ENCODE data around the gene GRID1.
"Not testable (repeated sequence)": the region's sequence is repeated elsewhere in the genome, so short reads cannot be mapped to it uniquely, and the experiment has no call there.

The GRID1 gene

DNA sequence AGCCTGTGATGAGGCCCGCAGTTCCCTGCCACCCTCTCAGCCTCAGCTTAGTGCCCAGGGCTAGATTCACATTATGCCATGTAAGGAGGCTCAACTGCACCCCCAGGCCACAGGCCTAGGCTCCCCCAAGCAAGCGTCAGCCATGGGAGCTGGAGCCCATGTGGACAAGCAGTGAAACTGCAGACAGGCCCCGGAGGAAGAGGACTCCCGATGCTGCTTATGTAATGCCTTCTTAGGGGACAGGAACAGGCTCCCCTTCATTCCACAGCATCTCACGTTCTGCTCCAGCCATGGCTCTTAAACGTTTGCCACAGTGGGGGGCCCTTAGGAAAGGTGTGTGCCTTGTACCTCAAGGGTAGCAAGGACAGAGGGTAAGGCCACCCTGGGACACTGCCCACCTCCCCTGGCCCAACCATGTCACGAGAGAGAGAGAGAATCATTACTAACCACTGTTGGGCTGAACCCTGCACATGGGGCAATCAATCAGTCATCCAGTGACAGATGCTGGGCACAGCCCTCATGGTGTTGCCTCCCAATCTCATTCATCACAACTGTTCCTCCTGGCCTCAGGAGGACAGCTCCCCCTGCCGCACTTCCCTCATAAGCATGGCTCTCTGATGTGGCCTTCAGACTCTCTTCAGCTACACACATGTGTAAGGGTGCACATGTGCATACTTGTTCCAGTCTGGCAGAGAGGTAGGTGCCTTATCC, 263.0 kb downstream of the GRID1 start:
- peak; percentile 35 for DNase-seq

DNA sequence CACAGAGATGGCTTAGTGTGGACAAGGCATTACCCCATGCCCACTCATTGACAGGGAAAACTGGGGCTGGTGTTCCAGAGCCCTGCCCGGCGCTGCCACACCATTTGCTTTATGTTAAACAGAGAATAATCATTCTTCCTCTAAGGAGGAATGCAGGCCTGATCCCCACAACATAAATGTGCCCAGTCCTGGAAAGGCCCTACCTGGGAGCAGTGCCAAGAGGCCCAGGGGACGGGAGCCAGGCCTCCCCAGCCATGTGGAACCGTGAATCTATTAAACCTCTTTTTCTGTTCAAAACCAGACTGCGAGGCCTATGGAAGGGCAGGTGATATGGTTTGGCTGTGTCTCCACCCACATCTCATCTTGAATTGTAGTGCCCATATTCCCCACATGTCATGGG, 264.1 kb downstream of the GRID1 start:
- DNase-seq: peak; percentile 17

DNA sequence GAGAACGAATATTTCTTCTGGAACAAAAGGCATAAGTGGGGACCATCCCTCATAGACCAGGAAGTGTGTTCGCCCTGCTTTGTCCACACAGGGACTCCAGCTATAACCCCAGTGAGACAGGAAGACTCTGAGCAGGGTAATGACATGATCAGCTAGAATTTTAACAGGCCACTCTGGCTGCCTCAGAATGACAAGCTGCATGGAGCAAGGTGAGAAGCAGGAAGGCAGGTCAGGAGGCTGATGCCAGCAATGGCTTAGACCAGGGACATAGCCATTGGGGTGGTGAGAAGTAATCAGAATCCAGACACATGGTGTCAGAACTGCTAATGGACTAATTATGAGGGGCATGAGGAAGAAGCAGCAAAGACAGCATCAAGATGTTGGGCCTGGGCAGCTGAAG, 264.6 kb downstream of the GRID1 start:
- DNase-seq: no peak

DNA sequence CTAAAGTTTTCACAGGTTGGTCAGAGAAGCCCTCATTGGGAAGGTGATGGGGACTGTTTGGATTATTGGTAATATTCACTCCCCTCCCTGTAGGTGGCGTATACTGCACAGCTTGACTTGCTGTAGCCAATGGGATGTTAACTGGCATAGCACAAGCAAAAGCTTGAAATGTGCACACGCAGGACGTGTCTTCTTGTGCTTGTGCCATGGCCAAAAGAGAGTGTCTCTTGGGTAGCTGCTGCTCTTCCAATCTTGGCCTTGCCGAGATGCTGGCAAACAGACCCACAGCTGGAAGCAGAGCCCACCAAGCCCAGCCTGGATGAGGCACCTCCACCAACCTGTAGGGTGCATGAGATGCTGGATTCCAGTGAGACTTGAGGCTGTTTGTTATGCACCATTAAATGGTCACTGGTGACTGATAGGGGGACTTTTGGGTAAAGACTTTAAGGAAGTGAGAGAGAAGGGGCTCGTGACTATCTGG, 266.0 kb downstream of the GRID1 start:
- DNase-seq: peak; percentile 21

DNA sequence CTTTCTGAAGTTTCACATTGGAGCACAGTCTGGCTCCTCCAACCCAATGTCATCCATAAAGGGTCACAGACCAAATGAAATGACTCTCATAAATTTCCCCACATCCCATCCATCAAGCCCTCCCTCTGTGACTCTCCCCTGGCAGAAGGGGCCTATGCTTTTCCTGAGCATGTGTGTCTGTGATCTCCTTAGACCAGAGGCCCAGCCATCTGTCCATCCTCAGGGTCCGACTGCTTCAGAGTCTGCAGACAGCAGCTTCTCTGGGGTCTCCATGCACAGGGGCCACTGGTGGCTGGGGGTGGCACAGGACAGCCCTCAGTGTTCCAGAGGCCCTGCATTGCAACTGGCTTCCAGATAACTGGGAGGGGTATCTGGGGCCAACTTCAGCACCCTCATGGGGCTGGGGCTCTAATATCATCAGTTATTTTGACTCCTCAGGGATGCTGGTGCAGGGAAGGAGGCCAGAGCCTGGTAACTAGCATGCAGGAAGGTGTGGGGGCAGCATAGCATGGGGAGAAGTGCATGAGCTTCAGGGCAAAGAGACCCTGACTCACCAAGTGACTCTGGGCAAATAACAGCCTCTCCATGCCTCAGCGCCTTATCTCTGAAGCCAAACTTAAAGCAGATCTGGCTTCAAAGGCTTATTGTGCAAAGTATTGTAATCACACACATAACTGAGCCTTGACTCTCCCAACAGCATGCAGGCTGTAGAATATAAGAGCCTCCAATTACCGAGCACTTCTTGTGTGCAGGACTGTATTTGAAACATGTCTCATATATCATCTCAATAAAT, 266.9 kb downstream of the GRID1 start:
- DNase-seq: peak; percentile 21

DNA sequence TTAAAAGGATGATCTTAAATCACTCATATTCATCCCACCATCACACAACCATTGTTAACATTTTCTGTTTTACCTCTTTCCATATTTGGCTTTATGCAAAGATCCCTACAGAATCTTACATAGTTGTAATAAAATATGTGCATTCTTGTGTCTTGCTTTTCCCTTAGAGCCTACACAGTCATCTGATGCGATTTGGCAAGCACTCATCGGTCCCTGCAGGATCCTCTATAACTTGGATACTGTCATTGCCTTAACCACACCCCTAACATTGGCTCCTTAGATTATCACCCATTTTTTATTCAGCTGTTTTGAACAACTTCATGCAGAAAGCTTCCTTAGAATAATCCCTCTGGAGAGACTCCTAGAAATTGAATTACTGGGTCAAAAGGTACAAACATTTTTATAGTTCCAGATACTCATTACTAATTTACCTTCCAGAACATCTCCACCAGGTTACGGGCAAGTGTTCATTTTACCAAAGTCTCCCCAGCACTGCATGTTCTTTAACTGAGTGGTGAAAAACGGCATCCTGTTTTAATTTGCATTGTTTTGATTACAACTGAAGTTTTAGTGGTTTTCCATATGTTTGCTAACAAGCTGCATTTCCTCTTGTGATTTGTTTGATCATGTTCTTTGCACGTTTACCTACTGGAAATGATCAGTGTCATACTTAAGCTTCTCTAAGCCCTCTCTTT, 268.3 kb downstream of the GRID1 start:
- DNase-seq: peak; percentile 34

DNA sequence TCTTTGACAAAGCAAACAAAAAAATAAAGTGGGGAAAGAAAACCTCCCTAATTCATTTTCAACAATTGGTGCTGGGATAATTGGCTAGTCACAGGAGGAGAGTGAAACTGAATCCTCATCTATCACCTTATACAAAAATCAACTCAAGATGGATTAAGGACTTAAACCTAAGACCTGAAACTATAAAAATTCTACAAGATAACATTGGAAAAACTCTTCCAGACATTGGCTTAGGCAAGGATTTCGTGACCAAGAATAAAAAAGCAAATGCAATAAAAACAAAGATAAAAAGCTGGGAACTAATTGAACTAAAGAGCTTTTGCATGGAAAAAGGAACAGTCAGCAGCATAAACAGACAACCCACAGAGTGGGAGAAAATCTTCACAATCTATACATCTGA, 271.5 kb downstream of the GRID1 start:
- DNase-seq: not testable (repeated sequence)

DNA sequence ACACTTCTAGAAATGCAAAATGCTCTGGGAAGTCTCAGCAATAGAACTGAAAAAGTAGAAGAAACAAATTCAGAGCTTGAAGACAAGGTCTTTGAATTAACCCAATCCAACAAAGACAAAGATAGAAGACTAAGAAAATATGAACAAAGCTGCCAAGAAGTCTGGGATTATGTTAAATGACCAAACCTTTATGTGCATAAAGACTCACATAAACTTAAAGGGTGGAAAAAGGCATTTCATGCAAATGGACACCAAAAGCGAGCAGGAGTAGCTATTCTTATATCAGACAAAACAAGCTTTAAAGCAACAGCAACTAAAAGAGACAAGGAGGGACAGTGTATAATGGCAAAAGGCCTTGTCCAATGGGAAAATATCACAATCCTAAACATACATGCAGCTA, 274.3 kb downstream of the GRID1 start:
- DNase-seq: not testable (repeated sequence)

DNA sequence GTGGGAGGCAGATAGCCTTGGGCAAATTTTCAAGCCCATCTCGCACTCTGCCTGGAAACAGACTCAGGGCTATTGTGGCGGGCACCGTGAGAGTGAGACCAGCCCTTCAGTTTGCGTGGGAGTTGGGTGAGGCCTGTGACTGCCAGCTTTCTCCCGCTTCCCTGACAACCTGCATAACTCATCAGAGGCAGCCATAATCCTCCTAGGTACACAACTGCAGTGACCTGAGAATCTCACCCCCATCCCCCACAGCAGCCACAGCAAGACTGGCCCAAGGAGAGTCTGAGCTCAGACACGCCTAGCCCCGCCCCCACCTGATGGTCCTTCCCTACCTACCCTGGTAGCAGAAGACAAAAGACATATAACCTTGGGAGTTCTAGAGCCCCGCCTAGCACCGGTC, 275.4 kb downstream of the GRID1 start:
- no peak for DNase-seq

DNA sequence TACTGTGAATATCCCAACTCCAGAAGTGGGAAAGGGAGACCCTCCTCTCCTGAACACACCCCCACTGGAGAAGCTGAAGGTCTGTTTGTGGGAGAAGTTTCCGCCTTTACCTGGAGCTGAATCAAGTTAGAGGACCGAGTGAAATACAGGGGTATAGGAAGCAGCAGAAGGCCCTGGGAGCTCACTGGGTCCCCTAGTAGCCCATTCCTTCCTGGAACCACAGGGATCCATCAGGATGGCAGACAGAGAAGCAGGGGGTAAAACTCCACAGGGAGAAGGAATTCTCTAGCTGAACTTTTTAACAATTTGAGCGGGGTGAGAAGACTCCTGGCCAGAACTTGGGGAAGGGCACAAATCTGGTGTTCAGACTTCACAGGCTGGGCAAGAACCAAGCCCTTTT, 275.8 kb downstream of the GRID1 start:
- DNase-seq: no peak

DNA sequence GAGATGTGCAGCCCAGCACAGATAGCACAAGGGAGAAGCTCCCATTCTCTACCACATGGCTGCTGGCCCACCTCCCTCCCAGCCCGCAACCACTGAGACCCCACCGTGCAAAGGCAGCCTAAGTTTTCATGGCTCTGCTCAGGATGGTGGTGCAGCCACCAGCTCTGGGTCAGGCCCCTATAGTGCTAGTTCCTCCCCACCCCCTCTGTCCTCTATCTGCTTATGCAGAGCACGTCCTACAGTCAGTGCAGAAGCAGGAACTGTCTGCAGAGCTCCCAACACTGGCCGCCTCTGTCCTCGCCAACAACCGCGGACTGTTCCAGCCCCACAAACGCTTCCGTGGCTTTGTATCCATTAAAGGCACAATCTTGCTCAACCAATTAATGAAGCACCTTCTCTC, 278.9 kb downstream of the GRID1 start:
- no peak for DNase-seq

DNA sequence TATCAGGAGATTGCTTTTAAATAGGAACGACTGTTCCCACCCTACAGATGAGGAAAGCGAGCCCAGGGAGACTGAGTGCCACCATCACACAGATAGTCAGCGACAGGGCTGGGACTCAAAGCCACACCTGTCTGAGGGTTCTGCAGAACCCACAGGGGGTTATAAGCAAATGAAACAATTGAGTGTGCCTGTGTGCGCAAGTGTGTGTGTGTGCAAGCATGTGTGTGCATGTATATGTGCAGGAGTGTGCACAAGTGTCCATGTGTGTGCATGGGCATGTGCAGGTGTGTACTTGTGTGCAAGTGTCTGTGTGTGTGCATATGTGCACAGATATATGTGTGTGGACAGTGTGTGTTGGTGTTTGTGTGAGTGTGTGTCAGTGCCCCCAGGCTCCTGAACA, 280.2 kb downstream of the GRID1 start:
- no peak for DNase-seq

DNA sequence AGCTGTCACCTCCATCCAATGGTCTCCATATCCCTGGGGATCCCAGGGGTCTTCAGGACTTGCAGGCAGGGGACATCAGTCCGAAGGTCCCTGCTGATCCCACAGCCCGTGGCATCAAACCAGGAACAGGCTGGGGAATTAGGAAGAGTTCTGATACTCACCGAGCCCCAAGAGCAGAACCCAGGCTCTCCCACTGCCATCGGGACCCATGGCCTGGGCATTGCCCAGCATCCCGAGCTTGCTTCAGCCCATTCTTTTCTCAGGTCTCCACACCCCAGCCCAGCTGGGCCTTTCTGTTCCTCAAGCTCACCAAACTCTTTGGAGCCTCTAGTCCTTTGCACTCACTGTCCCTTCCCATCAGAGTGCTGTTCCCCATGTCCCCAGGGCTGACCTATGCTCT, 280.9 kb downstream of the GRID1 start:
- DNase-seq: no peak

DNA sequence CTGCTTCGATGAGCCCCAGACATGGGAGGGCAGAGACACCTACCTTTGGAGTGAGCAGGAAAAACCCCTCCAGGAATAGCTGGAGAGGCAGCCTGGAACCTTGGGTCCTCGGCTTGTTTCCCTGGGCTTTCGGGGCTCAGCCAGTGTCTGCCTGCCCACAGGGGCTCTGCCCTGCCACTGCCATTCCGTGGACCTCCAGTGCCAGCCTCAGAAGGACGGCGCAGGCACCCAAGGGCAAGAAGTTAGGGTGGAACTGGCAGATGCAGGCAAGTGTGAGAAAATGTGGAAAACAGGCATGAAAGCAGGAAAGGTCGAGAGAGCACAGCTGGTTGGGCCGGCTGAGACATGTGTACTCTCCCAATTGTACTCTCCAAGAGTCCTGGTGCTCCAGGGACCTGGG, 281.5 kb downstream of the GRID1 start:
- DNase-seq: no peak

DNA sequence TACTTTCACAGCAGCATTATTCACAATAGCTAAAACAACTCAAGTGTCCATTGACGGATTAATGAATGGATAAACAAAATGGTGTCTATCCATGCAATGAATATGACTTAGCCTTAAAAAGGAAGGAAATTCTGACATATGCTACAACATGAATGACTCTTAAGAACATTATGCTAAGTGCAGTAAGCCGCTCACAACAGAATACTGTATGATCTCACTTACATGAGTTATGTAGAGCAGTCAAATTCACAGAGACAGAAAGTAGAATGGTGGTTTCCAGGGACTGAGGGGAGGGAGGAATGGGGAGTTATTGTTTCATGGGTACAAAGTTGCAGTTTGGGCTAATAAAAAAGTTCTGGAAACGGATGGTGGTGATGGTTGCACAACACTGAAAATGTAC, 282.0 kb downstream of the GRID1 start:
- DNase-seq: no peak

DNA sequence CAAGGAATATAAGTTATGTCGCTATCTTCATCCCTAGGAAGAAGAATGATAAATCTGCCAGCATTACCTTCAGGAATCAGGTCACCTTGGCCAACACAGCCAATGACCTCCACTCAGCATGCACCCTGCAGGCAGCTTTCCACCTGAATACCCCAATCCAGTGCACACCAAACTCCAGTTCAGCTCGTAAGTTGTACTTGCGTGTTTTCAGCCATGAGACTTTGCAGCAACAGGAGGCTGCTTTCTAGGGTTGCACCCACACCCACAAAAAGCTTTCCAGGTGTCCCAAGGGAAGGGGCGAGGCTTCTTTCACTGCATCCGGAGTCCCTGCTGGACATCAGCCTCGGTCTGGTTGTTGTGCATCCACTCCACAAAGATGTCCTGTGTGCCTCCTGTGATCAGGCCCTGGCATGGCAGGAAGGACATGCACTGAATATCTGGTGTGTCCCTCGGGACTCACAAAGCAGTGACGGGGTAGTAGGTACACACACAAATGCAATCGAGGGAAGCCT, 282.9 kb downstream of the GRID1 start:
- no peak for DNase-seq

DNA sequence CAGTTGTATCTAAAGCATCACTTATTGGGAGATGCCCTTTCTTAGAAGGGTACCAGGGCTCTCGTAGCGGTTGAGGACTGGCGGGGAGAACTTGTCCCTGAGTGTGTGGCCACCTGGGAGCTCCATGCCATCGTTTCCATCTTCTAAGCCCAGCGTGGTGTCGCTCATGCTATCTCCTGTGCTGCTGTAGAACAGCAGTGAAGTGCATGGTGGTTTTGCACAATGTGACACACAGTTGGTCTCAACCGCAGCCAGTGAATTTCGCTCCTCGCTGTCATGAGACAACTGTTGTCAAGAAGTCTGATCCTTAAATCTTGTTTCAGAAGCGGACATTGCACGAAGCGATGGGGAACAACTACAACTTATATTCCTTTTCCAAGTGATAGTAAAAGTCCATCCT, 283.4 kb downstream of the GRID1 start:
- DNase-seq: no peak

DNA sequence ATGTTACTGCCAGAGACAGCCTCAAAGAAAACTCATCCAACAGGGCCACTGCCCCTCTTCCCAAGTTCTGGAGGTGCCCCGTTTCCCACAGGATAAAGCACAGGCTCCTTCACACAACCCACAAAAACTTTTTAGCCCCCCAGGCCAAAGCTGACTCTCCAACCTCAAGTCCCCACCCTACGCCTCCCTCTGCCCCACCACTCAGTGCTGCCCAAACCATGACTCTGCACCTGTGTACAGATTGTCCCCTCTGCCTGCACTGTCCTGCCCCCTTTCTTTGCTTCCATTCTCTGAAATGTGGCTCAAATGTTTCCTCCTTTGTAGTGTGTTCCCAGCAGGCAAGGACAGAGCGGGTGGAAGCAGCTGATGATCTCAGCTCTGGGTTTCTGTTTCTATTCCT, 284.0 kb downstream of the GRID1 start:
- DNase-seq: no peak

DNA sequence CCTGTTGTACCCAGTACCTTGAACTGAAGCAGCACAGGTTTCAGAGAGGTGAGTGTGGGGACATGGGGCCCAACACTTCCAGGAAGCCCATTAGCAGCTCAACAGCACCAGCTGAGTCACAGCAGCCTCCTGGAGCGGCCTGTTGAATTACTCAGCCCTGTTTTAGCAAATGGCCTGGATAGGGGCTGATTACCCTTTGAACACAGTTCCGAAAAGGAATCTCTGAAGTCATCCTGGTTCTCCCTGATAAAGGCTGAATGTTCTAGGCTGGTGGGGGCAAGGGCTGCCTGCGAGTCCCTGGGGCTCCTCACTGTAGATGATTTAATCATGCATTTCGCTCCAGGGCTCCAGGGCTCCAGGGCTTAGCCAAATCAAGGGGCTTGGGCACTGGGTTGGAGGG, 287.5 kb downstream of the GRID1 start:
- no peak for DNase-seq

DNA sequence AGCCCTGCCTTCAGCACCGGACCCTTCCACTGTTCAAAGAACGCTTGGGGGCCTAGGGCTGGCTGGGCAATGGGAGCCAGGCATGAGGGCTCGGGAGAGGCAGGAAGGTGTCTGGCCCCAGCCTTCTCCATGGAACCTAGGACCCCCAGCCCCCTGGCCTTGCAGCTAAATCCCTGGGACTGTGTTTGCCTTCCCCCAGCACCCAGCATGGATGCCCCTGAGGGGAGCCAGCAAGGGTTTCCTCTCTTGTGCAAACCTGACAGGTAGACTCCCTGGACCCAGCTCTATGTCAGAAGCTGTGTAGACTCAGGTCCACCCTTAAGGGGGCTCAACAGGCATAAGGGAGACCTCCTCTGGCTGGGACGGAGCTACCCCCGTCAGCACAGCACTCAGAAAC, 288.0 kb downstream of the GRID1 start:
- no peak for DNase-seq

DNA sequence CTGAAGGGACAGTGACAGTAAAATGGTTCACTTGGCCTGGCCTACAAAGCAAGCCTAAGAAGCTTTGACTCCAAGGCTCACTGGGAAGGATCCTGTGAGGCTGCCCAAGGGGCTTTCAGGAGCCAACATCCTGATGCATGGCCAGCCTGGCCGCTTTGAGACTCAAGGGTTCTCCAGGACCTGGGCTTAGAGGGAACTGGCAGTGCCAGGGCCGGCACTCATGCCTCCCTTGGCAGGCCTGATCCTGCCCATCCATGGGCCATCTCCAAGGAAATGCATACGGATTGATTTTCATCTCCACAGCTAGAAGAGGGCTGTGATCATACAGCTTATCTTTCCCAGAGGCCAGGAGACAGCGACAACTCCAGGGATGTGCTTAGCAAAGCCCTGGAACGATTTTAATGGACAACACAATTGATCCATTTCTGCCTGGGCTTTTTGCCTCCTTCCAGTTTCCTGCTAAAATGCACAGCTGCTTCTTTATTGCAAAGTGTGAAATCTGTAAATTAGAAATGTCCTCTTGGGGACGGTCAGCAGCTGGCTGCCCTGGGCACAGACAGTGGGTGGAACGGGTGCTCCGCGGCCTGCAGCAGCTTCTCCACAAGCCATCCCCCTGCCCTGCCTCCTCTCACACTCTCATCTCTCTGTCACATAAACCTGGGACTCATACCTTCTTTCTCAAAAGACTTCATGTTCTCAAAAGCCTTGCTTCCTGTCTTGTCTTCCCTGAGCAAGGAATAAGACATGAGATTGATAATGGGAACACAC, 288.5 kb downstream of the GRID1 start:
- DNase-seq: no peak

DNA sequence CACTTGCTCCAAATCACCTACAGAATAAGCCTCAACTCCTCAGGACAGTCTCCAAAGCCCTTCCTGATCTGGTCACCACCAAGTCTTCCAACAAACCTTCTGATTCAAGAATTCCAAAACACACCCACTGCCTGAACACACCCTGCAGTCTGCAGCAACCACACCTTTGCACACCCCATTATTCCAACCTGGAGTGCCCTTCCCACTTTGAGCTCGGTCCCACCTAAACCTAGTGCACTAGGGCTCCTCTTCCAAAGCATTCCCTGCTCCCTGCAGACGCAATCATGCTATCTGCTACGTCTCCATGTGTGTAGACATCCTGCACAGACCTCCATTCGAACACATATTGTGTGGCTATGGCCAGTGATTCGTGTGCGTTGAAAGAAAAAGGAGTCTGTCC, 289.3 kb downstream of the GRID1 start:
- no peak for DNase-seq

DNA sequence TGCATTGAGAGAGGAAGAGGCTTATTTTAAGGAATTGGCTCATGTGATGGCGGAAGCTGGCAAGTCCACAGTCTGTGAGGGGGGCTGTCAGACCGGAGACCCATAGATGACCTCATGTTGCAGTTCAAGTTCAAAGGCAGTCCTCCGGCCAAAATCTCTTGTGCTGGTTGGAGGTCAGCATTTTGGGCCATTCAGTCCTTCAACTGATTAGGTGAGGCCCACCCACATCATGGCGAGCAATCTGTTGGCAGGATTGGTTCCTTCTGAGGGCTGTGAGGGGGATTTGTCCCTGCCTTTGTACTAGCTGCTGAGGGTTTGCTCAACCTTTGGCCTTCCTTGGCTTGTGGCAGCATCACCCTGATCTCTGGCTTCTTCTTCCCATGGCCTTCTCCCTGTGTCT, 290.1 kb downstream of the GRID1 start:
- not testable (repeated sequence) for DNase-seq
